HG03103 (cell line): Measurements from ENCODE around the gene MORC3.

Experiments used
- ATAC-seq: cut with Tn5 transposase; IDR thresholded peaks from one replicate; pipeline ENCODE4 v1.9.1; 2021; ENCODE audit warnings: low read depth; ENCODE audit not compliant: unreplicated experiment

MORC3 gene

DNA sequence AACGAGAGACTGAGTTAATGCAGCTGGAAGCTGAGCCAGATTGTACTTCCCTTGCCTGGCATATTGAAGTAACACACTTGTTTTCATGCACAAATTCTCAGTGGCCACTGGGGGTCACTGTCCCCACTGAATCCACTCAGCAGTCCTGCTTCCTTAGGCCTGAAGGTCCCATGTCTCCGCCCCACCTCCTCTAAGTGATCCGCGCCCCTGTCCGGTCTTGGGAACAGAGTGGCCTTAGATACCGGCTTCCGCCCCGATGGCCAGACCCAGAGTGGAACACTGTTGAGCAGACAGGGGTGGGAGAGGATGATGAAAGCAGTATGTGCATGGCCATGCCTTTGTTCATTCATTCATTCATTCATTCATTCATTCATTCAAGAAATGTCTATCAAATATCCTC, 100.0 kb downstream of the MORC3 start:
- no peak for ATAC-seq

DNA sequence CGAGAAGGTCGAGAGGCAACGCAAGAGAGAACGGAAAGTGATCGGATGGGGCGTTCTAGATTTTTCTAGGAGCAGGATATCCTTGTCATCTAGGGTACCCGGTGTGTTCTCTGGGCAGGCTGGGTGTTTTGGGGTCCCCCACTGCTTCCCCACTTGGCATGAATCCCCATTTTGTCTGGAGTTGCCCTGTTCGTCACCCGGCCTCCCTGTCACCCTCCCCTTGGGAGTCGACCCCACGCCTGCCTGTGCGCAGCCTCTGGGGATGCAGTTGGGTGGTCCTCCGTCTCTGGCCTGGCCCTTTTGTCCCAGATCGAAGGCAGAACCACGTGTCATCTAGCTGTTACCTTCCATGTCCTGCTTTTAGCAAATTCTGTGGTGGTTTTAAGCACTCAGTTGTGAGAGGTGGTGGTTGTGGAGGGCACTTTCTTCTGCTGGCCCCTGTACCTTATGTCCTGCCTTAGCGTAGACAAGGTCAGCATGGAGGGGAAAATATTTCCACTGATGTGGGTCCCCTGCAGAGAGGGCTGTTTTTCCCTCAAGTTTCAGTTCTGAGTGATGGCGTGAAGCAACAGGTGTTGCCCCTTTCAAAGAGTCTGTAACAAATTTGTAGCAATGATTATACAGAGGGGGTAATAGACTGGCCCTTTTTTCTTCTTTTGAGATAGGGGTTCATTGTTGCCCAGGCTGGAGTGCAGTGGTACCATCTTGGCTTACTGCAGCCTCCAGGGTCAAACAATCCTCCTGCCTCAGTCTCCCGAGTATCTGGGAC, 100.8 kb downstream of the MORC3 start:
- no peak for ATAC-seq

DNA sequence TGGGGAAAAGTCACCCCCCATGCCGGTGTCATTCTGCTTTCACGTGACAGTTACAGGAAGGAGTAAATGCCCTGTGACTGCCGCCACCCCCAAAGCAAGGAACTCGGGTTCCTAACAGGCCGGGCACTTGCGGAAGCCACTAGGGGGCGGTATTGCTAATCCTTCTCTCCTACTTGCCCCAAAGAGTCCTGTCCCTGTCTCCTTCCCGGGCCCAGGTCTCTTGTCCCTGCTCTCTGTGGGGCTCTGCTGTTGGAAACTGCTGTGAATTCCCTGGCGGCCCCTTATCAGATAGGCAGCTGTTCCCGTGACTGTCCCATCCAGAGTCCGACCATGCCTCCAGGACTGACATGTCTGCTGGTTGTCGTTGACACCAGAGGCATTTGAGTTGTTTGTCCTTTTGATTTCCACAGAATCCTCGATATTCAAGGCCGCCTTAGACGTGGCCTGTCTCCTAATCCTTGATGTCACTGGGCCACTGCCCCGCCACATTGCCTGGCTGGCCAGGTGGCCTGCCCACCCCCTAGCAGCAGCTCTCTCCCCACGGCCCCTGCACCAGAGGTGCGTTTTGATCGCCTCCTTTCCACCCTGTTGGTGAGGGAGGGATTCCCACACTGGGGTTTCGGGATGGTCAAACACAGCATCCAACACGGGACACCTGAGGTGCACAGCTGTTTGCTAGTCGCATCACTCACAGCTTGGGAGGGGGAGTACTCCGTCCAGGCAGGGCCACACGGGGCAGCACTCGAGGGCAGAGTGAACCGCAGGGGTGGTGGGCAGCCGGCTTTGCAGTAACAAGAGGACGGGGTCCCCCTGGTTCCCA, 102.5 kb downstream of the MORC3 start:
- no peak for ATAC-seq

DNA sequence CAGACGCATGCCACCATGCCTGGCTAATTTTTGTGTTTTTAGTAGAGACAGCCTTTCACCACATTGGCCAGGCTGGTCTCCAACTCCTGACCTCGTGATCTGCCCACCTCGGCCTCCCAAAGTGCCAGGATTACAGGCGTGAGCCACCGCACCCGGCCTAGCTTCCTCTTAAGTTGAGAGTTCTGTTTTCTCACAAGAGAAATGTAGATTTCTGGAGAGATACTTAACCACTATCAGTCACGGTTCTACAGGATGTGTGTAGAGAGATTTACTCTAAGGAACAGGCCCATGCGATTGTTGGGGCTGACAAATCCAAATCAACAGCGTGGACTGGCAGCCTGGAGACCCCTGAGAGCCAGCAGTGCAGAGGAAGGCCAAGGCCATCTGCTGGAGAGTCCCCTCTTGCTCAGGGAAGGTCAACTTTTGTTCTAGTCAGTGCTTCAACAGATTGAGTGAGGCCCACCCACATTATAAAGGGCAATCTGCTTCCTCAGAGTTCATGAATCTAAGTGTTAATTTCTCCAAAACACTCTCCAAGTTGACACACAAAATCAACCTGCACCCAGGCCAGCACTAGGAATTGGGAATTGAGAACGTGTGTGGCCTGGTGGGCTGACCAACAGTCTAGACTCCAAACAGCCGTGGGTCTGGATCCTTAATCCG, 103.9 kb downstream of the MORC3 start:
- no peak for ATAC-seq

DNA sequence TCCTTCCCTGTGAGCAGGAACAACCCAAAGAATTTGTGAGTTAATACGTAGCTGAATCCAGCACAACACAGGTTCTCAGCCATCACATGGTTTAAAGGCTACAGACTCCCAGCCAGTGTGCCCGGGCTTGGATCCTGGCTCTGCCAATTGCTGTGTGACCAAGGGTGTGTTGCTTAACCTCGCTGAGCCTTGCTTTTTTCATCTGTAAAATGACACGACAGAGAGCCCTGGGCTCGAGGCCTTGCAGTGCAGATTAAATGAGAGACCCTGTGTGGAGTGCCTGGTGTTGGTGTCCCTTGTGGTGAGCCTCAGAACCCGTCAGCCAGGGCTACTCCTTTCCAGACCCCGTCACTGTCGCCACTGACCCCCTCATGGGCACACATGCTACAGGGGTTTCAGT, 104.6 kb downstream of the MORC3 start:
- ATAC-seq = no peak

DNA sequence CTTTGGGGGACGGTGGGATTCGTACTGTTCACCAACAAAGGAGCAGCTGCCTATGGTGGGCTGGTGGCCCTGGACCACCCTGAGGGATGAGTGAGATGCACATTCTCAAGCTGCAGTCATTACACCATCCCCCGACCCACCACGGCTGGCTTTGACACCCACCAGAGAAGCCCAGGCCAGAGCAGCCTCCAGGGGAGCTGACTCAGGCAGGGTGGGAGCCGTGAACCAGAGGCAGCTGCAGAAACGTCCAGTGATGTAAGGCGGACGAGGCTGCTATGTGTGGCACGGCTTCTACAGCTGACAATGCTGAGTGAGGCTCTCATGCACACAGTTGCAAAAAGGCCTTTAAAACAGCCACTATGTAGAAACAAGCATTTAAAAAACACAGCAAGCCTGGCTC, 105.3 kb downstream of the MORC3 start:
- ATAC-seq = no peak
